HepG2 (cell line): ENCODE results near the gene RUFY2. TPM values are rescaled to one million over a fixed set of nuclear protein-coding genes. Genes with fewer than 3 reads are reported as not detected.
A peak's percentile ranks its signal among the peaks of the same experiment; 100 is the strongest.

ENCODE experiments used
- BRCA1 ChIP-seq: sonication (generic); formaldehyde crosslinking; IDR thresholded peaks from 2 replicates; pipeline ENCODE4 v1.4.0; 2020; ENCODE audit warnings: missing genetic modification reagents
- HDAC6 ChIP-seq: fragments of 200-600 bp; sonication (generic); IDR thresholded peaks from 2 replicates; pipeline ENCODE4 v1.7.0; 2017; ENCODE audit warnings: mild to moderate bottlenecking, antibody characterized with exemption, low read length, low read depth
- HNRNPL ChIP-seq: fragments of 200-400 bp; formaldehyde crosslinking; IDR thresholded peaks from 2 replicates; pipeline ENCODE4 v1.6.1; 2017; ENCODE audit warnings: mild to moderate bottlenecking, low read depth, low read length
- JUNB ChIP-seq: sonication (generic); formaldehyde crosslinking; IDR thresholded peaks from 2 replicates; pipeline ENCODE4 v1.8.0; 2022; ENCODE audit warnings: missing genetic modification reagents, mild to moderate bottlenecking, borderline replicate concordance
- MBD4 ChIP-seq: IDR thresholded peaks from 2 replicates; pipeline ENCODE4 v1.6.1; 2012; ENCODE audit warnings: low read length, inconsistent platforms, borderline replicate concordance
- NBN ChIP-seq: fragments of 450-650 bp; conservative IDR thresholded peaks from 2 replicates; pipeline ENCODE4 v1.6.1; 2017
- NR2F1 ChIP-seq, 2 experiments: fragments of 450-650 bp in 1 of 2; formaldehyde crosslinking in 1 of 2; IDR thresholded peaks; 2 replicates each; pipeline versions ENCODE4 v1.5.0 to v1.6.1; 2016 to 2020; ENCODE audit warnings: mild to moderate bottlenecking in 1 of 2, missing compliant biosample characterization in 1 of 2, missing genetic modification reagents in 1 of 2, moderate library complexity in 1 of 2
- PAWR ChIP-seq: sonication (generic); formaldehyde crosslinking; IDR thresholded peaks from 2 replicates; pipeline ENCODE4 v1.4.0; 2020; ENCODE audit warnings: missing genetic modification reagents, mild to moderate bottlenecking, borderline replicate concordance
- PLRG1 ChIP-seq: fragments of 450-650 bp; conservative IDR thresholded peaks from 2 replicates; pipeline ENCODE4 v1.6.1; 2016
- PTBP1 ChIP-seq: fragments of 200-400 bp; formaldehyde crosslinking; IDR thresholded peaks from 2 replicates; pipeline ENCODE4 v1.6.1; 2018; ENCODE audit warnings: low read length, low read depth; ENCODE audit not compliant: poor library complexity, severe bottlenecking
- RAD51 ChIP-seq: fragments of 450-650 bp; IDR thresholded peaks from 2 replicates; pipeline ENCODE4 v1.6.1; 2016; ENCODE audit warnings: borderline replicate concordance
- RBFOX2 ChIP-seq: fragments of 200-400 bp; formaldehyde crosslinking; IDR thresholded peaks from 2 replicates; pipeline ENCODE4 v1.6.1; 2017; ENCODE audit warnings: low read depth, mild to moderate bottlenecking, low read length
- RFX5 ChIP-seq: IDR thresholded peaks from 2 replicates; pipeline ENCODE4 v1.6.1; 2011; ENCODE audit warnings: low read depth, low read length, improper control_type of control experiment
- SMARCE1 ChIP-seq: fragments of 450-650 bp; IDR thresholded peaks from 2 replicates; pipeline ENCODE4 v1.6.1; 2017; ENCODE audit warnings: borderline replicate concordance
- SNAI1 ChIP-seq: sonication (generic); formaldehyde crosslinking; IDR thresholded peaks from 2 replicates; pipeline ENCODE4 v1.5.0; 2020; ENCODE audit warnings: mild to moderate bottlenecking, missing genetic modification reagents, borderline replicate concordance
- THYN1 ChIP-seq: sonication (generic); formaldehyde crosslinking; IDR thresholded peaks from 2 replicates; pipeline ENCODE4 v1.8.1; 2023; ENCODE audit warnings: low read depth, mild to moderate bottlenecking, moderate library complexity, missing genetic modification reagents, borderline replicate concordance
- TRIM24 ChIP-seq: sonication (generic); formaldehyde crosslinking; IDR thresholded peaks from 2 replicates; pipeline ENCODE4 v1.8.0; 2022; ENCODE audit warnings: mild to moderate bottlenecking, missing genetic modification reagents
- ZBTB20 ChIP-seq: sonication (generic); formaldehyde crosslinking; IDR thresholded peaks from 2 replicates; pipeline ENCODE4 v1.8.1; 2023; ENCODE audit warnings: missing genetic modification reagents, low read depth, mild to moderate bottlenecking, borderline replicate concordance
- ZNF18 ChIP-seq: sonication (generic); formaldehyde crosslinking; IDR thresholded peaks from 2 replicates; pipeline ENCODE4 v1.8.0; 2022; ENCODE audit warnings: mild to moderate bottlenecking, missing genetic modification reagents; ENCODE audit not compliant: insufficient replicate concordance
- ZNF331 ChIP-seq: sonication (generic); formaldehyde crosslinking; IDR thresholded peaks from 2 replicates; pipeline ENCODE4 v1.4.0; 2020; ENCODE audit warnings: missing genetic modification reagents
- ZNF383 ChIP-seq: sonication (generic); formaldehyde crosslinking; IDR thresholded peaks from 2 replicates; pipeline ENCODE4 v1.4.0; 2020; ENCODE audit warnings: missing genetic modification reagents, mild to moderate bottlenecking, borderline replicate concordance
- ZNF446 ChIP-seq: sonication (generic); formaldehyde crosslinking; IDR thresholded peaks from 2 replicates; pipeline ENCODE4 v1.5.0; 2020; ENCODE audit warnings: mild to moderate bottlenecking, missing genetic modification reagents
- ZNF530 ChIP-seq: sonication (generic); formaldehyde crosslinking; IDR thresholded peaks from 2 replicates; pipeline ENCODE4 v1.5.0; 2020; ENCODE audit warnings: low read depth, mild to moderate bottlenecking, missing genetic modification reagents
- ZNF567 ChIP-seq: sonication (generic); formaldehyde crosslinking; IDR thresholded peaks from 2 replicates; pipeline ENCODE4 v1.8.1; 2023; ENCODE audit warnings: mild to moderate bottlenecking, missing genetic modification reagents, borderline replicate concordance
- polyA plus RNA-seq, 8 experiments: library from polyadenylated mRNA; depleted of rRNA in 3 of 8; stranded (reverse) in 7 of 8; unstranded in 1 of 8; fragments of >200 nt; fragmentation: Illumina TruSeq in 4 of 8; extraction: Trizol in 4 of 8; gene quantifications; 2 replicates each; pipeline versions ENCODE4 v1.2.1 to v1.2.3, GENCODE V29; 2011 to 2016; ENCODE audit warnings: low read depth in 4 of 8, missing spikeins in 1 of 8, mixed read lengths in 1 of 8; ENCODE audit not compliant: insufficient read depth in 1 of 8
- total RNA-seq, 5 experiments: library from RNA; depleted of rRNA; stranded (reverse); fragments of >200 nt; fragmentation: Illumina TruSeq; extraction: Trizol; gene quantifications; 2 replicates each; pipeline ENCODE4 v1.2.3, GENCODE V29; 2016; ENCODE audit warnings: low read depth in 1 of 5
- TF ChIP-seq, protein P1 (sequence below): sonication (generic); formaldehyde crosslinking; IDR thresholded peaks from 2 replicates; pipeline ENCODE4 v1.5.0; 2020; ENCODE audit warnings: mild to moderate bottlenecking, missing genetic modification reagents
- TF ChIP-seq, protein P2 (sequence below): sonication (generic); formaldehyde crosslinking; IDR thresholded peaks from 2 replicates; pipeline ENCODE4 v1.8.1; 2023; ENCODE audit warnings: missing genetic modification reagents, inconsistent platforms, borderline replicate concordance

The RUFY2 gene
- total and polyA plus RNA-seq, 2 of the 13 experiments (the other 11 are each of a cell fraction or from before 2014, with no cell fraction given) = 10.1 to 16.1 TPM

DNA sequence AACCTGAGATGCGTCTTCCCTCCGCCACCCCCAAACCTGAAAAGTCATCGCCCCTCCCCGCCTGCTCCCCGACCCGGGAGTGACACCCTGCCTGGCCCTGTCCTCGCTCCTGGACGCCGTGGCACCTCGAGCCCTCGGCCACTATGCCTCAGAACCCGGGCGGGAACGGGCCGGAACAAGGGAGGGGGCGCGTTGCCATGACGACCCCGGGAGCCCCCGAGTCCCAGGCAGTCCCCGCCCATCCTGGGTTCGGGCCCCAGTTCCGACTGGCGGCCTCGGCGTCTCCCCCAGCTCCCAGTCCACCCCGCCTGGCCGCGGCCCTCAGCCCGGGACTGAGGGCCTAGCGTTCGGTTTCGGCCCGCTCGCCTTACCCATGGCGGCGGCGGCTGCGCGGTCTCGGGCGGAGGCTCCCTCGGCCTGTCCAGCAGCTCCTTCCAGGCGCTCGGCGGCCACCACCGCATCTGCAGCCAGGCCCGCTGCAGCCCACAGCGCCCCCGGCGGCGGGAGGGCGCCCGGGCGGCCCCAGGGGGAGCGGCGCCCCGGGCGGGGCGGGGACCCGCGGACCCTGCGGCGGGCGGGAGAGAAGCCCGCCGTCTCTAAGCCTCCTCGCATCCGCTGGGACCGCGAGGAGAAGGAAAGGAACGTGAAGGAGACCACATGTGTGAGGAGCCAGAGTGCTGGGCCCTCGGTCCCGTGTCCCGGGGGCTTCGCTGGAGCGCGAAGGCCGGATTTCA lies at the start of gene RUFY2 (continued):
- TF ChIP-seq NR2F1 (CRISPR knock-in tag; IDR thresholded peaks at IDR 0.05) (no peak), ZNF383 (CRISPR knock-in tag) (no peak), PLRG1 (no peak), ZNF530 (CRISPR knock-in tag) (0 out of 2 replicates have a peak, but pooled peaks have one; percentile 29), PTBP1 (no peak), SMARCE1 (no peak), THYN1 (CRISPR knock-in tag) (no peak), JUNB (CRISPR knock-in tag) (no peak), HNRNPL (no peak), ZNF18 (no peak), HDAC6 (no peak), RFX5 (no peak), RAD51 (no peak), ZBTB20 (CRISPR knock-in tag) (no peak), SNAI1 (CRISPR knock-in tag) (0 out of 2 replicates have a peak, but pooled peaks have one; percentile 53), TRIM24 (CRISPR knock-in tag) (no peak), ZNF567 (CRISPR knock-in tag) (no peak), ZNF331 (peak; percentile 45; the same call in 1 of the 2 replicates), BRCA1 (CRISPR knock-in tag) (no peak), MBD4 (no peak), NBN (no peak), PAWR (CRISPR knock-in tag) (no peak), RBFOX2 (peak; percentile 91), ZNF446 (CRISPR knock-in tag) (no peak)
- TF ChIP-seq, protein P1, sequence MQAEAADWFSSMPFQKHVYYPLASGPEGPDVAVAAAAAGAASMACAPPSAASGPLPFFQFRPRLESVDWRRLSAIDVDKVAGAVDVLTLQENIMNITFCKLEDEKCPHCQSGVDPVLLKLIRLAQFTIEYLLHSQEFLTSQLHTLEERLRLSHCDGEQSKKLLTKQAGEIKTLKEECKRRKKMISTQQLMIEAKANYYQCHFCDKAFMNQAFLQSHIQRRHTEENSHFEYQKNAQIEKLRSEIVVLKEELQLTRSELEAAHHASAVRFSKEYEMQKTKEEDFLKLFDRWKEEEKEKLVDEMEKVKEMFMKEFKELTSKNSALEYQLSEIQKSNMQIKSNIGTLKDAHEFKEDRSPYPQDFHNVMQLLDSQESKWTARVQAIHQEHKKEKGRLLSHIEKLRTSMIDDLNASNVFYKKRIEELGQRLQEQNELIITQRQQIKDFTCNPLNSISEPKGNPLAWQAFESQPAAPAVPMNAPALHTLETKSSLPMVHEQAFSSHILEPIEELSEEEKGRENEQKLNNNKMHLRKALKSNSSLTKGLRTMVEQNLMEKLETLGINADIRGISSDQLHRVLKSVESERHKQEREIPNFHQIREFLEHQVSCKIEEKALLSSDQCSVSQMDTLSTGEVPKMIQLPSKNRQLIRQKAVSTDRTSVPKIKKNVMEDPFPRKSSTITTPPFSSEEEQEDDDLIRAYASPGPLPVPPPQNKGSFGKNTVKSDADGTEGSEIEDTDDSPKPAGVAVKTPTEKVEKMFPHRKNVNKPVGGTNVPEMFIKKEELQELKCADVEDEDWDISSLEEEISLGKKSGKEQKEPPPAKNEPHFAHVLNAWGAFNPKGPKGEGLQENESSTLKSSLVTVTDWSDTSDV (CRISPR knock-in tag) = peak; percentile 93
- TF ChIP-seq, protein P2, sequence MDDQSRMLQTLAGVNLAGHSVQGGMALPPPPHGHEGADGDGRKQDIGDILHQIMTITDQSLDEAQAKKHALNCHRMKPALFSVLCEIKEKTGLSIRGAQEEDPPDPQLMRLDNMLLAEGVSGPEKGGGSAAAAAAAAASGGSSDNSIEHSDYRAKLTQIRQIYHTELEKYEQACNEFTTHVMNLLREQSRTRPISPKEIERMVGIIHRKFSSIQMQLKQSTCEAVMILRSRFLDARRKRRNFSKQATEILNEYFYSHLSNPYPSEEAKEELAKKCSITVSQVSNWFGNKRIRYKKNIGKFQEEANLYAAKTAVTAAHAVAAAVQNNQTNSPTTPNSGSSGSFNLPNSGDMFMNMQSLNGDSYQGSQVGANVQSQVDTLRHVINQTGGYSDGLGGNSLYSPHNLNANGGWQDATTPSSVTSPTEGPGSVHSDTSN (CRISPR knock-in tag) = no peak
